ENCODE results near the gene MTHFD2L. TPM values are rescaled to one million over a fixed set of nuclear protein-coding genes. Genes with fewer than 3 reads are reported as not detected.
"Not testable (repeated sequence)": the region's sequence is repeated elsewhere in the genome, so short reads cannot be mapped to it uniquely, and the experiment has no call there.

MTHFD2L gene
- total RNA-seq, 1 donor from 2014 or later: 8.7 TPM

DNA sequence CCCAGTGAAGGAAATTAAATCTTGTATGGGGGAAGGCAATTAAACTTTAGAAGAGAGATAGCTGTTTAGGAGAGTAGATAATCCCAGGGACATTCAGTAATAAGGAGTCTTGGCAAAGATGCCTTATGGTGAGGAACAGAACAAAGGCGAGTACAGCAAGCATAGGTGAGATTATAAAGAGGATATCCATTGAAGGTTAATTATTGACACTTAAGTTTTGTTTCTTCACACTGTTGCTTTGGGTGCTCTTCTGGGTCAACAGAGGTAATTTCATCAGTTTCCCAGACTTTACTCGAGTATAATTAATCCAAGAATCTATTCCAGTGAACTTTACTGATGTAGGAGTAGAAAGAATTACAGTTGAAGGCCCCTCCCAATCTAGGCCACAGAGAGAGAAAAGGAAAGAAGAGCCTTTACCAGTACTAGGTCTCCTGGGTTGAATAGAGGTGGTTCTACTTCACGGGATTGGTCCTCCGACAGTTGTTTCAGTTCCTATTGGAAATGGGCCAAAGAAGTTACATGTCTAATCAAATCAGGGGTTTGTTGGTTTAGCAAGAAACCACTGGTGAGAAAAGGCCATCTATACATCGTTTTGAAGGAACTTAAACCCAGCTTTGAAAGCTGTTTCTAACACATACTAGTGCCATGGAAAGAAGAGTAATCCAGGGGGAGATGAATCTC is 177.6 kb downstream of the MTHFD2L start:
- DNase-seq: no peak

GRCh38 chr4:74338792-74339333 is 180.9 kb downstream of the MTHFD2L start:
- no peak for DNase-seq

GRCh38 chr4:74339501-74339900 is 181.6 kb downstream of the MTHFD2L start:
- no peak for DNase-seq

DNA sequence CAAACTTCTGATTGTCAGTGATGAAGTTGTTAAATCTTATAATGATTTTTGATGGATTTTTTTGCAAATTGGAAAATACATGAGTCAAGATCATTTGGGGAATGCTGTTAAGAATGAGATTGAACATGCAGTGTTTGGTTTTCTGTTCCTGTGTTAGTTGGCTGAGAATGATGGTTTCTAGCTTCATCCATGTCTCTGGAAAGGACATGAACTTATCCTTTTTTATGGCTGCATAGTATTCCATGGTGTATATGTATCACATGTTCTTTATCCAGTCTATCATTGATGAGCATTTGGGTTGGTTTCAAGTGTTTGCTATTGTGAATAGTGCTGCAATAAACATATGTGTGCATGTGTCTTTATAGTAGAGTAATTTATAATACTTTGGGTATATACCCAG is 182.5 kb downstream of the MTHFD2L start:
- not testable (repeated sequence) for DNase-seq

- no peak for DNase-seq
These were observed 186.1 kb downstream of the MTHFD2L start for GRCh38 chr4:74344031-74344430.

Other genes starting within 250 kb of the MTHFD2L start
- gene PF4, start 176.1 kb upstream of the MTHFD2L start, total RNA-seq: 0.89 TPM
- gene PPBP, start 169.9 kb upstream of the MTHFD2L start, total RNA-seq: 12.4 TPM
- gene CXCL5, start 159.4 kb upstream of the MTHFD2L start, total RNA-seq: 0.20 TPM
- gene CXCL3, start 119.4 kb upstream of the MTHFD2L start, total RNA-seq: 0.49 TPM
- gene CXCL2, start 58.9 kb upstream of the MTHFD2L start, total RNA-seq: 3.6 TPM
- gene EPGN, start 150.4 kb downstream of the MTHFD2L start, total RNA-seq: 29.6 TPM
- 23.4 TPM for gene EREG, start 207.0 kb downstream of the MTHFD2L start, total RNA-seq

All from skin of body (tissue), 2 donors.